H9 (cell line): ENCODE results near the gene ABCA12. TPM values are rescaled to one million over a fixed set of nuclear protein-coding genes. Genes with fewer than 3 reads are reported as not detected.
A peak's percentile ranks its signal among the peaks of the same experiment; 100 is the strongest.

Experiments used
- DNase-seq: peaks from one replicate; pipeline ENCODE4 v3.0.0-alpha.2; 2017
- H2AFZ ChIP-seq: one replicate; pipeline ENCODE4 v1.6.1; 2013; ENCODE audit warnings: mild to moderate bottlenecking, low read length, control low read depth, moderate library complexity
- H2AK5ac ChIP-seq: 2 replicates; pipeline ENCODE4 v1.6.1; 2013; ENCODE audit warnings: low read length, control low read depth, mixed read lengths; ENCODE audit not compliant: insufficient read length
- H2BK120ac ChIP-seq: one replicate; pipeline ENCODE4 v1.6.1; 2013; ENCODE audit warnings: low read depth, mild to moderate bottlenecking, low read length, control low read depth, inconsistent platforms; ENCODE audit not compliant: poor library complexity, severe bottlenecking
- H2BK12ac ChIP-seq: 2 replicates; pipeline ENCODE4 v1.6.1; 2013; ENCODE audit warnings: low read length, control low read depth, mixed read lengths, low read depth; ENCODE audit not compliant: insufficient read length
- H2BK15ac ChIP-seq: 2 replicates; pipeline ENCODE4 v1.6.1; 2013; ENCODE audit warnings: low read depth, low read length, control low read depth
- H2BK20ac ChIP-seq: one replicate; pipeline ENCODE4 v1.6.1; 2013; ENCODE audit warnings: low read depth, mild to moderate bottlenecking, low read length, control low read depth, inconsistent platforms; ENCODE audit not compliant: poor library complexity, severe bottlenecking
- H2BK5ac ChIP-seq: 2 replicates; pipeline ENCODE4 v1.6.1; 2013; ENCODE audit warnings: low read length, control low read depth, mixed read lengths; ENCODE audit not compliant: insufficient read length
- H3K14ac ChIP-seq: 2 replicates; pipeline ENCODE4 v1.6.1; 2013; ENCODE audit warnings: low read length, control low read depth; ENCODE audit not compliant: insufficient read depth
- H3K18ac ChIP-seq: 2 replicates; pipeline ENCODE4 v1.6.1; 2013; ENCODE audit warnings: low read depth, mild to moderate bottlenecking, mixed read lengths, low read length, control low read depth; ENCODE audit not compliant: insufficient read length
- H3K23ac ChIP-seq: 2 replicates; pipeline ENCODE4 v1.6.1; 2013; ENCODE audit warnings: low read length, control low read depth, mixed read lengths, low read depth; ENCODE audit not compliant: insufficient read length
- H3K23me2 ChIP-seq: 2 replicates; pipeline ENCODE4 v1.6.1; 2013; ENCODE audit warnings: low read depth, mild to moderate bottlenecking, mixed read lengths, low read length, control low read depth; ENCODE audit not compliant: insufficient read length, poor library complexity, severe bottlenecking
- H3K27ac ChIP-seq: 2 replicates; pipeline ENCODE4 v1.5.1; 2013; ENCODE audit warnings: low read length, control low read depth, mixed read lengths, low read depth; ENCODE audit not compliant: insufficient read length
- H3K27me3 ChIP-seq: 2 replicates; pipeline ENCODE4 v1.6.1; 2013; ENCODE audit warnings: low read length, control low read depth, inconsistent platforms; ENCODE audit not compliant: insufficient read depth
- H3K4ac ChIP-seq: 2 replicates; pipeline ENCODE4 v1.6.1; 2013; ENCODE audit warnings: low read depth, mild to moderate bottlenecking, control low read depth, inconsistent platforms, low read length, moderate library complexity
- H3K4me1 ChIP-seq: 2 replicates; pipeline ENCODE4 v1.6.1; 2013; ENCODE audit warnings: low read length, control low read depth, inconsistent platforms; ENCODE audit not compliant: insufficient read depth
- H3K4me2 ChIP-seq: 2 replicates; pipeline ENCODE4 v1.6.1; 2013; ENCODE audit warnings: low read length, control low read depth, mixed read lengths; ENCODE audit not compliant: insufficient read length, insufficient read depth
- H3K56ac ChIP-seq: 2 replicates; pipeline ENCODE4 v1.6.1; 2013; ENCODE audit warnings: low read depth, mild to moderate bottlenecking, mixed read lengths, low read length, control low read depth; ENCODE audit not compliant: insufficient read length
- H3K79me1 ChIP-seq: 2 replicates; pipeline ENCODE4 v1.6.1; 2013; ENCODE audit warnings: low read depth, mild to moderate bottlenecking, moderate library complexity, low read length, control low read depth, inconsistent platforms; ENCODE audit not compliant: insufficient read depth, poor library complexity, severe bottlenecking
- H3K79me2 ChIP-seq: 2 replicates; pipeline ENCODE4 v1.6.1; 2013; ENCODE audit warnings: low read length, control low read depth, inconsistent platforms; ENCODE audit not compliant: insufficient read depth
- H3K9ac ChIP-seq: 2 replicates; pipeline ENCODE4 v1.6.1; 2013; ENCODE audit warnings: low read length, control low read depth, mixed read lengths; ENCODE audit not compliant: insufficient read length; ENCODE audit errors: extremely low read depth
- H3K9me3 ChIP-seq: one replicate; pipeline ENCODE4 v1.6.1; 2013; ENCODE audit warnings: low read depth, low read length, inconsistent platforms; ENCODE audit not compliant: control insufficient read depth
- H3T11ph ChIP-seq: one replicate; pipeline ENCODE4 v1.6.1; 2013; ENCODE audit warnings: mild to moderate bottlenecking, low read length, control low read depth, inconsistent platforms
- H4K20me1 ChIP-seq: one replicate; pipeline ENCODE4 v1.6.1; 2013; ENCODE audit not compliant: control insufficient read depth, insufficient read length, insufficient read depth
- H4K5ac ChIP-seq: 2 replicates; pipeline ENCODE4 v1.6.1; 2013; ENCODE audit warnings: low read depth, mild to moderate bottlenecking, mixed read lengths, low read length, control low read depth; ENCODE audit not compliant: insufficient read length
- H4K8ac ChIP-seq: replicated peaks from 2 replicates; pipeline ENCODE4 v1.6.1; 2013; ENCODE audit warnings: low read length, control low read depth, mixed read lengths, low read depth; ENCODE audit not compliant: insufficient read length
- H4K91ac ChIP-seq: 2 replicates; pipeline ENCODE4 v1.6.1; 2013; ENCODE audit warnings: low read depth, mild to moderate bottlenecking, moderate library complexity, mixed read lengths, low read length, control low read depth; ENCODE audit not compliant: insufficient read length
- H3K27ac Mint-ChIP-seq, 3 experiments: 2 replicates in 2 of 3; 3 replicates in 1 of 3; pipeline ENCODE4 v1.8.0; 2020 to 2021; ENCODE audit warnings: mixed read lengths in 3 of 3, mild to moderate bottlenecking in 1 of 3, moderate library complexity in 1 of 3
- H3K27me3 Mint-ChIP-seq: 2 replicates; pipeline ENCODE4 v1.8.0; 2021; ENCODE audit warnings: low read depth, mild to moderate bottlenecking, moderate library complexity, mixed read lengths
- H3K36me3 Mint-ChIP-seq, 3 experiments: 2 replicates in 2 of 3; 3 replicates in 1 of 3; pipeline ENCODE4 v1.8.0; 2020 to 2021; ENCODE audit warnings: low read depth in 3 of 3, mixed read lengths in 3 of 3; ENCODE audit not compliant: insufficient read depth in 1 of 3
- H3K4me1 Mint-ChIP-seq, 2 experiments: 2 replicates each; pipeline ENCODE4 v1.8.0; 2020; ENCODE audit warnings: mixed read lengths in 2 of 2
- H3K4me3 Mint-ChIP-seq, 2 experiments: 2 replicates in 1 of 2; 3 replicates in 1 of 2; pipeline ENCODE4 v1.8.0; 2020 to 2021; ENCODE audit warnings: mild to moderate bottlenecking in 2 of 2, mixed read lengths in 2 of 2, moderate library complexity in 1 of 2
- H3K9me3 Mint-ChIP-seq, 2 experiments: 2 replicates in 1 of 2; 3 replicates in 1 of 2; pipeline ENCODE4 v1.8.0; 2020; ENCODE audit warnings: mild to moderate bottlenecking in 2 of 2, mixed read lengths in 2 of 2, moderate library complexity in 1 of 2
- WGBS: extraction: QIAGEN DNeasy Blood & Tissue Kit; methylation state at CpG from one replicate; pipeline ENCODE4 v1.1.7; 2013; ENCODE audit warnings: missing lambda C conversion rate, low lambda C conversion rate, mixed read lengths; ENCODE audit not compliant: insufficient read length; ENCODE audit errors: extremely low coverage; 5-methylcytosine and 5-hydroxymethylcytosine counted together
- total RNA-seq: library from RNA; stranded (reverse); gene quantifications from 2 replicates; pipeline ENCODE4 v1.2.1, GENCODE V29; 2021
- TF ChIP-seq, protein P1 (sequence below): fragments of 200-600 bp; sonication (generic); conservative IDR thresholded peaks from 3 replicates; pipeline ENCODE4 v1.8.0; 2021; ENCODE audit warnings: antibody characterized with exemption, mild to moderate bottlenecking

The ABCA12 gene
- total RNA-seq, 1 experiment from 2014 or later, result not detected

DNA sequence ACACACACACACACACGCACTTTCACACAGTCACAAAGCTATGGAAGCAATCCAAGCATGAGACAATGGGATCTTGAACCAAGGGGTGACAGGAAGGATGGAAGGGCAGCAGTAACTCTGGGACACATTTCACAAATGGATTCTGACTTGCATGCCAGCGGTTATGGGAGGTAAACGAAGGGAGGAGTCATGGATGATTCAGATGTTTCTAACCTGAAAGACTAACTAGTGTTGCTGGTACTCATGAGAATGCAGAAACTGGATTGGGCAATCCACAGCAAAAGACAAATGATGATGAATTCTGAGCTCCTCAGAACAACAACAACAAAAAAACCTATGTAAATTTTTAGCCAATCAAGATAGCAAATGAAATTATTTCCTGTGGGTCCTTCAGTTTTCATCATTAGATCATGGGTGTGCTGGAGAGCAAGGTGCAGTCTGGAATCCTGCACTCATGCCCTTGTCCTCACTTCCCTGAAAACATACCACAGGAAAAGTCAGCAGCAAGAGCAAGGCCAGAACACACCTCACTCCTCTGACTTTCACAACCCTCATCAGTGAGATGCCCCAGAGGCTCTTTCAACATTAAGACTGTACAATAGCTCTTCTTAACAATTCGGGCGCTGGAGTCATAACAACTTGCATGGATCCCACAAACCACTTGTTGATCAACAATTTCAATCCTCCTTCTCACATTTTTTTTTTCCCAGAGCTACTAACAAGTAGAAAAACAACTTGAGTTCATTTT is 32.6 kb downstream of the ABCA12 start:
- Histone ChIP-seq H3K56ac (peak overlapping the region; percentile 82), H3K9ac (no peak overlapping the region), H4K91ac (no peak overlapping the region), H3K4me2 (no peak overlapping the region), H2BK15ac (no peak overlapping the region), H3K23ac (no peak overlapping the region), H3K27me3 (no peaks in the 10 kb centered on the region), H3K79me2 (no peaks in the 10 kb centered on the region), H2BK20ac (no peak overlapping the region), H3K9me3 (no peaks in the 10 kb centered on the region), H4K5ac (no peak overlapping the region), H3K79me1 (no peaks in the 10 kb centered on the region), H3K4me1 (no peaks in the 10 kb centered on the region; the same call in 1 of the 2 replicates), H3K18ac (no peak overlapping the region), H3T11ph (no peak overlapping the region), H4K8ac (no peak overlapping the region), H3K27ac (no peak overlapping the region), H3K14ac (no peak overlapping the region; the same call in 1 of the 2 replicates), H2AFZ (no peak overlapping the region), H2AK5ac (no peak overlapping the region), H3K4ac (no peak overlapping the region), H3K23me2 (no peaks in the 10 kb centered on the region), H2BK120ac (no peak overlapping the region), H2BK5ac (no peak overlapping the region), H4K20me1 (no peaks in the 10 kb centered on the region), H2BK12ac (no peak overlapping the region)
- WGBS, result no CpG with 5 or more reads among the region's 5 CpGs
- Mint-ChIP-seq H3K36me3 (no peaks in the 10 kb centered on the region), H3K27me3 (no peaks in the 10 kb centered on the region), H3K9me3 (no peaks in the 10 kb centered on the region), H3K4me1 (no peaks in the 10 kb centered on the region), H3K27ac (no peak overlapping the region), H3K4me3 (no peak overlapping the region)
- TF ChIP-seq, protein P1, sequence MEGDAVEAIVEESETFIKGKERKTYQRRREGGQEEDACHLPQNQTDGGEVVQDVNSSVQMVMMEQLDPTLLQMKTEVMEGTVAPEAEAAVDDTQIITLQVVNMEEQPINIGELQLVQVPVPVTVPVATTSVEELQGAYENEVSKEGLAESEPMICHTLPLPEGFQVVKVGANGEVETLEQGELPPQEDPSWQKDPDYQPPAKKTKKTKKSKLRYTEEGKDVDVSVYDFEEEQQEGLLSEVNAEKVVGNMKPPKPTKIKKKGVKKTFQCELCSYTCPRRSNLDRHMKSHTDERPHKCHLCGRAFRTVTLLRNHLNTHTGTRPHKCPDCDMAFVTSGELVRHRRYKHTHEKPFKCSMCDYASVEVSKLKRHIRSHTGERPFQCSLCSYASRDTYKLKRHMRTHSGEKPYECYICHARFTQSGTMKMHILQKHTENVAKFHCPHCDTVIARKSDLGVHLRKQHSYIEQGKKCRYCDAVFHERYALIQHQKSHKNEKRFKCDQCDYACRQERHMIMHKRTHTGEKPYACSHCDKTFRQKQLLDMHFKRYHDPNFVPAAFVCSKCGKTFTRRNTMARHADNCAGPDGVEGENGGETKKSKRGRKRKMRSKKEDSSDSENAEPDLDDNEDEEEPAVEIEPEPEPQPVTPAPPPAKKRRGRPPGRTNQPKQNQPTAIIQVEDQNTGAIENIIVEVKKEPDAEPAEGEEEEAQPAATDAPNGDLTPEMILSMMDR, result no peak
- DNase-seq, result no peak
